Activated T-cell treated with anti-CD3 and anti-CD28 coated beads for 48 hours (primary cell): ENCODE data around the gene TIMELESS.
"Not testable (repeated sequence)": the region's sequence is repeated elsewhere in the genome, so short reads cannot be mapped to it uniquely, and the experiment has no call there.

Experiments used
- DNase-seq: peaks from one replicate; pipeline ENCODE4 v3.0.0-alpha.2; 2020; ENCODE audit warnings: low read depth

TIMELESS gene

DNA sequence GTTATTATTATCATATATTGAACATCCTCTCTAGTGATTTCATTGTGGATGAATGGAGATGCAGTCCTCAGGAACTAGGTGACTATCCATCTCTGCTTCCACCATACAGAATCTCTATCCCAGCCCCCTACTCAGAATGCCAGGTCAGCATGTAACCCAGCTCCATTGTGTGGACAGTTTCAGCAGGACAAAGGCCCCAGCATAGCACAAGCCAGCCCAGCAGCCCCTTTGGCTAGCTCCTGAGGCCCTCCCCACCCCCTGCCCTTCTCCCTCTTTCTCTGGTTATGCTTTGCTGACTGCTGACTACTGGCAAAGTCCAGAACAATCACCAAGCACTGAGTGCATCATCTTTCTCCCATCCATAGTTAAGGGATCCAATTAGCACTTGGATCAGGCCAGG is 13.3 kb upstream of the TIMELESS start:
- no peak for DNase-seq

- no peak for DNase-seq
These were observed 12.3 kb upstream of the TIMELESS start for GRCh38 chr12:56461235-56462159.

DNA sequence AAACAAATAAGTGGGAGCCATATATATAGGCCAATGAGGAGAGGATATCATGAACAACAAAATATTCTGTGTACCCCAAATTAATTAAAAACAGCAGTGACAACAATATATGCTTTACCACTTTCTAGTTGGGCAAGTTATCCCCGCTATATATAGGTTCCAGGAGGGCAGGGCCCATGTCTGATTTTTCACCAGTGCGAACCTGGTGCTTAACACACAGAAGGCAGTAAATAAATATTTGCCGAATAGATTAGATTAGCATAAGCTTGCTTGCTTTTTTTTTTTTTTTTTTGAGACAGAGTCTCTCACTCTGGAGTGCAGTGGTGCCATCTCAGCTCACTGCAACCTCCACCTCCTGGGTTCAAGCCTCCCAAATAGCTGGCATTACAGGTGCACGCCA is 8.6 kb upstream of the TIMELESS start:
- no peak for DNase-seq

GRCh38 chr12:56454557-56454956 is 5.3 kb upstream of the TIMELESS start, which contains the start of gene MIP:
TSS of gene MIP (minus strand) at chr12:56454657. CDS start at chr12:56454613, 44 bp downstream.
- DNase-seq, result no peak

DNA sequence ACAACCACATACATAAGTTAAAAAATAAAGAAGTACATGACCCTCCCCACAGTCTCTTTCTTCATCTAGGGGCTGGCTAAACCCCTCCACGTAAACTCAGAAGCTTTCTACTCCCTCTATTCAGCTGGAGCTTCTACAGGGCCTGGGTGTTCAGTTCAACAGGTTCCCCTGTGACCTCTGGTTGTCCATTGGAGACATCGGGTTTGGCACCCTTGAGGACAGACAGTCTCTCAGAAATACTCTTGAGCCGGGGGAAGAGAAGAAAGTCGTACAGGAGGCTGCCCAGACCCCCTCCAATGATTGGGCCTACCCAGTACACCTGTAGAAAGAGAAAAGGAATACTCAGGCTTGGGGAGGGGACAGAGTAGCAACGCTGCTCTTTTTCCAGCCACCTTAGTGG is 1.9 kb upstream of the TIMELESS start:
- no peak for DNase-seq

- no peak for DNase-seq
These were observed 1.0 kb upstream of the TIMELESS start for GRCh38 chr12:56450241-56450640.

GRCh38 chr12:56449622-56449984 is 377 bp upstream of the TIMELESS start:
- DNase-seq, result no peak

DNA sequence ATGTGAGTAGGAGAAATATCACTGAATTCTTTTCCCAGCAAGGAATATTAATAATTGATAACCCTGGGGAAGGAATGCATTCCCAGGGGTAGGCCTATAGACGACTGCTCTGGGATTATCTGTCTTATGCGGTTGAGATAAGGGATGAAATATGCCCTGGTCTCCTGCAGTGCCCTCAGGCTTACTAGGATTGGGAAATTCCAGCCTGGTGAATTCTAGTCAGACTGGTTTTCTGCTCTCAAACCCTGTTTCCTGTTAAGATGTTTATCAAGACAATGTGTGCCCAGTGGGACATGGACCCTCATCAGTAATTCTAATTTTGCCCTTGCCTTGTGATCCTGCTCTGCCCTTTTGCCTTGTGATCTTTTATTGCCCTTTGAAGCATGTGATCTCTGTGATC is 6.0 kb downstream of the TIMELESS start:
- not testable (repeated sequence) for DNase-seq

DNA sequence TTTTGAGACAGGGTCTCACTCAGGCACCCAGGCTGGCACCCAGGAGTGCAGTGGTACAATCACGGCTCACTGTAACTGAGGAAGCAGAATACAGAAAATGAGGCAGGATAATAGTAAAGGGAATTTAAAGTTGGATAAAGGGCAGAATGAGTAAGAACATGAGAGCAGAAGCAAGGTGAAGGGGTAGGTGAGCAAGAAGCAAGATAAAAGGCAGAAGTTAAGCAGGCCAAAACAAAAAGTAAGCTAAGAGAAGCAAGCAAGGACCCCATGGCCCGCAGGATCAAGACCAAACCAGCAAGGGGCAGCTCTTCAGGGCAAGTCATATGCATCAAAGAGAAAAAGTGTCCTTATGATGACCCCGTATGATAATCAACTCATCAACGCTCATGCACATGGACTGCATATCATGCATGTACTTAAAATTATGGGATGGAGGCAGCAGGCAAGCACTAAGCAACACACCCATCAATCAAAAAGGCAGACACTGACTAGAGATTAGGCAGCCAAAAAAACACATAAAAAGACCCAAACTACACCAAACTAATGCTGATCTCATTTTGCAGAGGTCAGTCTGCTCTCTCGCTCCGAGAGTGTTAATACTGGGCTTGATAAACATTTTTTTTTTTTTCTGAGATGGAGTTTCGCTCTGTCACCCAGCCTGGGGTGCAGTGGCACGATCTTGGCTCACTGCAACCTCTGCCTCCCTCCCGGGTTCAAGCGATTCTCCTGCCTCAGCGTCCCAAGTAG is 11.6 kb downstream of the TIMELESS start:
- DNase-seq, result no peak

DNA sequence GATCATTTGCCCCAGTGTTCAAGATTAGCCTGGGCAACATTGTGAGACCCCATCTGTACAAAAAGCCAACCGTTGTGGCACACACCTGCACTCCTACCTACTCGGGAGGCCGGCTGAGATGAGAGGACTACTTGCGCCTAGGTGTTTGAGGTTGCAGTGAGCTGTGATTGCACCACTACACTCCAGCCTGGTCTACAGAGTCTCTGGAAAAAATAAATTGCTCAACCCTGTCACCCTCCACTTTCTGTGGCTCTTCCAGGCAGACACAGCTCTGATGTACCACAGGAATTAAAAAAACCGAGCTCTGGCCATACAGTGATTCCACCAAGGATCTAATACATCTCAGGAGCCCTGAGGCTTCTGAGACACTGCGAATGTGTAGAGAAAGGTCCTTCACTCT is 14.4 kb downstream of the TIMELESS start:
- DNase-seq, result no peak

DNA sequence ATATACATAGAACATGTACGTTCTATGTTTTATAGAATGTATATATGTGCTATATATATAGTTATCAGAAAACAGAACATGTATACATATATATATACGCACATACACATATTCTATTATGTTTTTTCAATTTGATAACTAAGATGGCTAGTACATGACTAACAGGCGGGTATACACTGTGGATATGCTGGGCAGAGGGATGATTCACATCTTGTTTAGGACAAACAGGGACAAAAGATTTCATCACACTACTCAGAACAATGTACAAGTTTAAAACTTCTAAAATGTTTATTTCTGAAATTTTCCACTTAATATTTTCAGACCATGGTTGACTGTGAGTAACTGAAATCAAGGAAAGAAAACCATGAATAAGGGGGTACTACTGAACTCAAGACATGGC is 17.4 kb downstream of the TIMELESS start:
- no peak for DNase-seq

DNA sequence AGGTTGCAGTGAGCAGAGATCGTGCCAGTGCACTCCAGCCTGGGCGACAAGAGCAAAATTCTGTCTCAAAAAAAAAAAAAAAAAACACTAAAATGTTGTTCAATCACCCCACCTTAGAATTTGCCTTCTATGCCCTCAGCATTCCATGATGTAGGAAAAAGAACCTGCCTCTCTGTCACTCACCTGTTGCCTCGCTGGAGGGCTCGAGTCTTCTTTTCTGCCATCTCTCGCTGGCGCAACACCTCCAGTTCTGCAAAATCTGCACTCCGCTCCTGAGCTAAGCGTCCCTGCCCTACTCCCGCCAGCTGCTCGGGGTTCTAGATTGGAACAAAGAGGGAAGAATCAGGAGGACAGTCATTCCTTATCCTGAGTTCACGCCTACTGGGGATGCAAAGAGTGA is 17.9 kb downstream of the TIMELESS start:
- DNase-seq, result no peak

DNA sequence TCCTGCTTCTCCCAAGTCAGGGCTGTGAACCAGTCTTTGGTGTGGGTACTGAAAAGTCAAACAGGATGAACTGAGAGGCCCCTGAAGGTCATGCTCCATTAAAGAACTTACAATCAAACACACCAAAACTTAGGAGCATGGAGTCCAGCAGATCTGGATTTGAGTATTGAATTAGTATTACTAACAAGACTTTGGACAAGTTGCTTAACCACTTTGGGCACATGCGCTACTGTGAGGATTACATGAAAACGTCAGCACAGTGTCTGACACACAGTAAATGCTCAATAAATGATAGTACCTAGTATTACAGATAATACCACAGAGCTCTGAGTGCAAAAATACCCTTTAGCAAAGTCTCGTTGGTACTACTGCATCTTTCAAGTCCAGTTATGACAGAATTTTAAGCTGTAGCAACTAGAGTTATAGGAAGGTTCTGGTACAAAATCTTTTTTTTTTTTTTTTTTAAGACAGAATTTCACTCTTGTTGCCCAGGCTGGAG is 23.2 kb downstream of the TIMELESS start:
- no peak for DNase-seq

DNA sequence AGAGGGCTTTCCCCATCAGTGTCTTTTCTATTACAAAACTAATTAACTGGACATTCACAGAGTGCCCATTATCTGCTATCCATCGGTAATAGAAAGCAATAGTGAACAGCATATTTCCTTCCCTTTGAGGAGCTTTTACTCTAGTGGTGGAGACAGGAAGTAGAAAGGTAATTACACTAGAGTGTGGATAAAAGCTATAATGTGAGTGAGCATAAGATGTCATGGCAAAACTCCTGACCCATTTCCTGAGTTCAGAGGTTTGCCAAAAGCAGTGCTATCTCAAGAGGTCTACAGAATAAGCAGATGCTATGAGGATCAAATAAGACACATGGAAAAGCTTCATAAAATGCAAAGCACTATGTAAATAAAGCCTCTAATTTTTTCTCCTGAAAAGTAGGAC is 24.0 kb downstream of the TIMELESS start:
- DNase-seq, result no peak

DNA sequence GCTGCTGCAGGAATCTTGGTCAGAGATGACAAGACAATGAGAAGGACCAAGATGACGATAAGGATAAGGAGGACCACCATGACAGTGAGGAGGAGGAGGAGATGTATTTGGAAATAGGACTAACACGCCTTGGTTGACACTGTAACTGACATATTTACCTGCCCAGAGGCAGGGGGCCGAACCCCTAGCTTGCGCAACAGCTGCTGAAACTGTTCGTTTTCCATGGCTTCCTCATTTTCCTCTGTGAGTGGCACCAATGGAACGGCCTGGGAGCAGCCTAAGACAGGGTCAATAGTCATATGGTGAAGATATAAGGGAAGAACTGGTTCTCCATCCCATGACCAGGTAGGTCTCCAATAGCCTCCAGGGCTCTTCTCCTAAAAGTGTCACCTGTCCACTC is 28.8 kb downstream of the TIMELESS start:
- no peak for DNase-seq

DNA sequence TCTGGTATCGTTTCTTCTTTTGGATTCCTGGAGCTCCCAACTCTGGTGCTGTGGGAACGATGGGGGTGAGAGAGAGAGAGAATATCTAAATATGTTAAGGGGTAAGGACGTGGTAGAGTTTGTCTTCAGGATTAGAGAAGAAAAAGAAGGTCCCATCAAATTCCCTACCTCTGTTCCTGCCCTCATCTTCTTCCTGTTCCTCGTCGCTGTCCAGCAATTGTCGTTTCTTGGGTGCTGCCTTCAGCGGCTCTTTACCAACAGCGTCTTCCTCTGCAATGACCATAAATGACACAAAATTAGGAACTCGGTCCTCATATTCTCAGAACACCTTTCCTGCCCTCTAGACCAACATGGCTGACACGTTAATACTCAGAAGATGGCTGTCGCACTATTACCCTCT is 31.5 kb downstream of the TIMELESS start:
- no peak for DNase-seq

DNA sequence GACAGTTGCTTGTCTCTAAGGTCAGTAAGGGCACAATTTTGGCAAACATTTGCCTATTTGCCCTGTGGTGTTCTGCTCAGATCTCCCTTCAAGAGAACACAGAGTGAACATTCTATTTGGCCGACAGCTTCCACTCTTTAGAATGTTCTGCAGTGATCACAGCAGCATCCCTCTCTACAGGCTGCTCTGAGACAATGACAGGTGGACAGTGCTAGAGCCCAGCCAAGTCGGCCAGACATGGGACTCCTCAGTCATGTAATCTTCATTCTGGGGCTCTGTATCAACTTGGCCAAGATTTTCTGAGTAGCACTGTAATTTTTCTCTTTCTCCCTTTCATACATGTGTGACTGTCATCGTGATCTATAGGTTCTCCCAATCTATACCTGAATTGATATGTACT is 34.8 kb downstream of the TIMELESS start:
- DNase-seq, result no peak

GRCh38 chr12:56413392-56413791 is 35.8 kb downstream of the TIMELESS start:
- DNase-seq, result no peak

DNA sequence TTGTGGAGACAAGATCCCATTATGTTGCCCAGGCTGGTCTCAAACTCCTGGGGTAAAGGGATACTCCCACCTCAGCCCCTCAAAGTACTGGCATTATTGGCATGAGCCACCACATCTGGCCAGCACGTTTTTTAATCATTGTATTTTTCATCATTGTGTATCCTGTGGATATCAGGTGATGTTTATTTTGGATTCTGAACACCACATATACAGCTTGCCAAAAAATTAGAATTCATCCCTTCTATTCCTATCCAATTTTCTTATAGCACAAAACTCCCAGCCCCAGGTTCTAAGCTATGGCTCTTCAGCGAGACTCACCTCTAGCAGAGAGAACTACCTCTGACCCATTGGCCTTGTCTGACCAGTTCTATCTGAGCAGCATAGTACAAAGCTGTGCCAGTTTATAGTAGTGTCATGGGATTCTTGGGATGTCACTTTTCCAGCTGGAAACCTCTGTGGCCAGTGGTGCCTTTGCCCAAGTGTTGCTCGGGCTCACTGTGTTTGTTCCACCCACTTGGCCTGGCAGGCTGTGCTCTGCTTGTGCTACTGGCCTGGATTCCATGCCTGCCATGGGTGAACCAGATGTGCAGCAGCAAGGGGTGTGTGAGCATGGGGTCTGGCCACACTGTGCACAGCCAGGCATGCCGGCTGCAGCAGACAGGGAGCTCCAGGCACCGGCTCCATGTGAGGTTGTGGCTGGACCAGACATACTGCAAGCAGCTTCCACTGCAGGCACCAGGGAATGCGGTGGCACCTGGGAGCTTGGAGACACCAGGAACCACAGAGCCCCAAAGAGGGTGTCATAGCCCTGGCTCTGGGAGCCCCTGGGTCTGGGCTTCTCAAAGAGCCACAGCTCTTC is 37.2 kb downstream of the TIMELESS start:
- DNase-seq, result no peak

DNA sequence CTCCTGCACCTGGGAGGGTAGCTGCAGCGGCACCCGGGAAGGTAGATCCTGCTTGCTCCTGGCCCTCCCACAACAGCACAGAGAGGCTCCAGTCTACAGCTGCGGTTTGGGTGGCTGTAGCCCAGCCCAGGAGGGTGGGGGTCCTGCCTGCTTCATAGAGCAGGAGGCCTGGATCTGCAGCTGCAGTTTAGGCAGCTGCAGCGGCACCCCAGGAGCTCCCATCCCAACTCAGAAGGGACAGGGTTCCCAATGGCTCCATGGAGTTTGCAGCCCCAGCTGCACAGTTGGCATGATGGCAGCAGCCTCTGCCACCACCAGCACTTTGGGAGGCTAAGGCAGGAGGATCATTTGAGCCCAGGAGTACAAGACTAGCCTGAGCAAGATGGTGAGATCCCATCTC is 38.5 kb downstream of the TIMELESS start:
- no peak for DNase-seq

- no peak for DNase-seq
These were observed 40.3 kb downstream of the TIMELESS start for GRCh38 chr12:56408799-56409417.

DNA sequence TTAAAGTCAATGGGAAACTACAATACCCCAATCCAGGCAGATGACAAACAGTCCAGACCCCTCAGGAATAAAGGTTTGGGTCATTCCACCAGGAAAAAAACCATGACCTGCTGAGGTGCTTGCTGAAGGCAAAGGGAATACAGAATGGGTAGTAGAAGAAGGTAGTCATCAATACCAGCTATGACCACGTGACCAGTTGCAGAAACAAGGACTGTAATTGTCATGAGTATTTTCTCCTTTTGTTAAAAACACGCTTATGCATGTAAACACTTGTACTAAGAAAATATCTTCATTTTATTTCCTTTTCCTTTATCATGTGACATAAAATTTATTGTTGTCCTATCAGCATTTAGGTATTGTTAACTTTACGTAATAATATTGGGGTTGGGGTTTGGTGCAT is 45.0 kb downstream of the TIMELESS start:
- DNase-seq, result not testable (repeated sequence)
